Measurements from ENCODE around the gene ABR. TPM values are rescaled to one million over a fixed set of nuclear protein-coding genes. Genes with fewer than 3 reads are reported as not detected.
A peak's percentile ranks its signal among the peaks of the same experiment; 100 is the strongest.

The ABR gene
- total RNA-seq, 5 donors from 2014 or later (not counting 1 experiment from before 2014, with no cell fraction given): 89.4 to 165 (median 125) TPM

- Mint-ChIP-seq H3K36me3 (no peaks in the 10 kb centered on the region), H3K9me3 (no peaks in the 10 kb centered on the region), H3K27ac (no peak overlapping the region), H3K4me1 (peaks cover 9 to 11% (median 10%) of the 10 kb centered on the region in 3 donors), H3K27me3 (no peaks in the 10 kb centered on the region), H3K4me3 (no peak overlapping the region)
- ChIA-PET CTCF (no interaction called here), POLR2A (no interaction called here)
- 90% methylated on average over 14 of the region's 26 CpGs for WGBS (ENCODE audit: insufficient coverage)
- H3K27ac ChIP-seq (ENCODE audit: low read length): no peak overlapping the region
- H3K9me3 ChIP-seq: no peaks in the 10 kb centered on the region
- ATAC-seq (replicated peaks in 1 of 4) (no peak), DNase-seq (no peak)
- peaks cover 0 to 7% of the 10 kb centered on the region in 2 experiments for H3K27me3 ChIP-seq (replicated peaks in 1 of 2; ENCODE audit: control insufficient read depth in 2 of 2, extremely low read depth in 1 of 2, insufficient read depth in 2 of 2, low read length in 1 of 2)
- H3K4me1 ChIP-seq (ENCODE audit: control insufficient read depth in 1 of 2, extremely low read depth in 1 of 2, insufficient read depth in 2 of 2, low read length in 2 of 2): peaks cover 0 to 18% of the 10 kb centered on the region in 2 experiments
- no peaks in the 10 kb centered on the region for H3K36me3 ChIP-seq (ENCODE audit: control insufficient read depth in 2 of 2, extremely low read depth in 1 of 2, insufficient read depth in 1 of 2, low read length in 1 of 2)
- no peak overlapping the region for H3K4me3 ChIP-seq (ENCODE audit: control insufficient read depth in 1 of 2, extremely low read depth in 1 of 2, low read length in 1 of 2)
Observed at GRCh38 chr17:1126250-1126797, 53.5 kb downstream of the ABR start.

GRCh38 chr17:1125788-1126145, 54.0 kb downstream of the ABR start:
- Histone ChIP-seq H3K27me3 (replicated peaks in 1 of 2; ENCODE audit: control insufficient read depth in 2 of 2, extremely low read depth in 1 of 2, insufficient read depth in 2 of 2, low read length in 1 of 2) (peaks cover 0 to 7% of the 10 kb centered on the region in 2 experiments), H3K4me3 (ENCODE audit: control insufficient read depth in 1 of 2, extremely low read depth in 1 of 2, low read length in 1 of 2) (no peak overlapping the region), H3K4me1 (ENCODE audit: control insufficient read depth in 1 of 2, extremely low read depth in 1 of 2, insufficient read depth in 2 of 2, low read length in 2 of 2) (peaks cover 0 to 24% of the 10 kb centered on the region in 2 experiments), H3K27ac (ENCODE audit: low read length) (no peak overlapping the region), H3K9me3 (no peaks in the 10 kb centered on the region), H3K36me3 (ENCODE audit: control insufficient read depth in 2 of 2, extremely low read depth in 1 of 2, insufficient read depth in 1 of 2, low read length in 1 of 2) (no peaks in the 10 kb centered on the region)
- ChIA-PET POLR2A (no interaction called here), CTCF (no interaction called here)
- H3K4me3 Mint-ChIP-seq: no peak overlapping the region
- peaks cover 9 to 13% (median 11%) of the 10 kb centered on the region in 3 donors for H3K4me1 Mint-ChIP-seq
- H3K9me3 Mint-ChIP-seq: no peaks in the 10 kb centered on the region
- no peaks in the 10 kb centered on the region for H3K36me3 Mint-ChIP-seq
- ATAC-seq (replicated peaks in 1 of 4) (no peak), DNase-seq (no peak)
- no peak overlapping the region for H3K27ac Mint-ChIP-seq
- WGBS (ENCODE audit: insufficient coverage): 92% methylated on average over 8 of the region's 11 CpGs
- H3K27me3 Mint-ChIP-seq: no peaks in the 10 kb centered on the region

- H3K36me3 Mint-ChIP-seq: no peaks in the 10 kb centered on the region
- H3K4me3 ChIP-seq (ENCODE audit: control insufficient read depth in 1 of 2, extremely low read depth in 1 of 2, low read length in 1 of 2): no peak overlapping the region
- no peak overlapping the region for H3K27ac ChIP-seq (ENCODE audit: low read length)
- CTCF ChIA-PET: interaction anchor here in 1 of 2 donors (0.5 kb wide), 1 partner anchor 67 kb away, joined by 4 read pairs; no protein-coding TSS in a partner anchor
- H3K4me1 ChIP-seq (ENCODE audit: control insufficient read depth in 1 of 2, extremely low read depth in 1 of 2, insufficient read depth in 2 of 2, low read length in 2 of 2): peaks cover 0 to 29% of the 10 kb centered on the region in 2 experiments
- no peak for DNase-seq
- H3K27ac Mint-ChIP-seq: no peak overlapping the region
- 90% methylated on average over 40 of the region's 53 CpGs for WGBS (ENCODE audit: insufficient coverage)
- peaks cover 9 to 13% (median 11%) of the 10 kb centered on the region in 3 donors for H3K4me1 Mint-ChIP-seq
- H3K4me3 Mint-ChIP-seq: no peak overlapping the region
- no peaks in the 10 kb centered on the region for H3K36me3 ChIP-seq (ENCODE audit: control insufficient read depth in 2 of 2, extremely low read depth in 1 of 2, insufficient read depth in 1 of 2, low read length in 1 of 2)
- ATAC-seq (replicated peaks in 1 of 4): no peak
- no peaks in the 10 kb centered on the region for H3K9me3 Mint-ChIP-seq
- H3K27me3 ChIP-seq (replicated peaks in 1 of 2; ENCODE audit: control insufficient read depth in 2 of 2, extremely low read depth in 1 of 2, insufficient read depth in 2 of 2, low read length in 1 of 2): peaks cover 0 to 7% of the 10 kb centered on the region in 2 experiments
- no peaks in the 10 kb centered on the region for H3K9me3 ChIP-seq
- POLR2A ChIA-PET: no interaction called here
- H3K27me3 Mint-ChIP-seq: no peaks in the 10 kb centered on the region
Observed at GRCh38 chr17:1124896-1125787, 54.6 kb downstream of the ABR start.

GRCh38 chr17:1123921-1124715, 55.7 kb downstream of the ABR start:
- H3K36me3 Mint-ChIP-seq: no peaks in the 10 kb centered on the region
- peaks cover 9 to 13% (median 11%) of the 10 kb centered on the region in 3 donors for H3K4me1 Mint-ChIP-seq
- WGBS (ENCODE audit: insufficient coverage): 81% methylated on average over 15 of the region's 27 CpGs
- Histone ChIP-seq H3K27ac (ENCODE audit: low read length) (no peak overlapping the region), H3K4me3 (ENCODE audit: control insufficient read depth in 1 of 2, extremely low read depth in 1 of 2, low read length in 1 of 2) (no peak overlapping the region), H3K36me3 (ENCODE audit: control insufficient read depth in 2 of 2, extremely low read depth in 1 of 2, insufficient read depth in 1 of 2, low read length in 1 of 2) (no peaks in the 10 kb centered on the region), H3K4me1 (ENCODE audit: control insufficient read depth in 1 of 2, extremely low read depth in 1 of 2, insufficient read depth in 2 of 2, low read length in 2 of 2) (peaks cover 0 to 37% of the 10 kb centered on the region in 2 experiments), H3K27me3 (replicated peaks in 1 of 2; ENCODE audit: control insufficient read depth in 2 of 2, extremely low read depth in 1 of 2, insufficient read depth in 2 of 2, low read length in 1 of 2) (peaks cover 0 to 7% of the 10 kb centered on the region in 2 experiments), H3K9me3 (no peaks in the 10 kb centered on the region)
- DNase-seq (no peak), ATAC-seq (replicated peaks in 1 of 4) (no peak)
- H3K27me3 Mint-ChIP-seq: no peaks in the 10 kb centered on the region
- no peaks in the 10 kb centered on the region for H3K9me3 Mint-ChIP-seq
- POLR2A ChIA-PET: no interaction called here
- CTCF ChIA-PET: no interaction called here
- no peak overlapping the region for H3K4me3 Mint-ChIP-seq
- H3K27ac Mint-ChIP-seq: no peak overlapping the region

GRCh38 chr17:1123393-1123831, 56.4 kb downstream of the ABR start:
- ChIA-PET POLR2A (no interaction called here), CTCF (interaction anchor here in 1 of 2 donors (1.4 kb wide), 1 partner anchor 13 kb away, joined by 4 read pairs; no protein-coding TSS in a partner anchor)
- Histone ChIP-seq H3K27me3 (replicated peaks in 1 of 2; ENCODE audit: control insufficient read depth in 2 of 2, extremely low read depth in 1 of 2, insufficient read depth in 2 of 2, low read length in 1 of 2) (peaks cover 0 to 7% of the 10 kb centered on the region in 2 experiments), H3K4me3 (ENCODE audit: control insufficient read depth in 1 of 2, extremely low read depth in 1 of 2, low read length in 1 of 2) (no peak overlapping the region), H3K36me3 (ENCODE audit: control insufficient read depth in 2 of 2, extremely low read depth in 1 of 2, insufficient read depth in 1 of 2, low read length in 1 of 2) (no peaks in the 10 kb centered on the region), H3K9me3 (no peaks in the 10 kb centered on the region), H3K4me1 (ENCODE audit: control insufficient read depth in 1 of 2, extremely low read depth in 1 of 2, insufficient read depth in 2 of 2, low read length in 2 of 2) (peaks cover 0 to 37% of the 10 kb centered on the region in 2 experiments), H3K27ac (ENCODE audit: low read length) (no peak overlapping the region)
- Mint-ChIP-seq H3K9me3 (no peaks in the 10 kb centered on the region), H3K27me3 (no peaks in the 10 kb centered on the region), H3K27ac (no peak overlapping the region), H3K36me3 (no peaks in the 10 kb centered on the region), H3K4me1 (peaks cover 9 to 13% (median 11%) of the 10 kb centered on the region in 3 donors), H3K4me3 (peak overlapping the region in 1 of 3 donors; percentile 5)
- DNase-seq (no peak), ATAC-seq (replicated peaks in 1 of 4) (no peak)
- WGBS (ENCODE audit: insufficient coverage): 69% methylated on average over 23 of the region's 24 CpGs
